Stomach (tissue), 9 donors: ENCODE measurements around the gene UFC1. TPM values are rescaled to one million over a fixed set of nuclear protein-coding genes. Genes with fewer than 3 reads are reported as not detected.
A peak's percentile ranks its signal among the peaks of the same experiment; 100 is the strongest.

Source experiments
- DNase-seq, 2 donors: peaks; one replicate each; pipeline versions ENCODE4 v3.0.0 to v3.0.0-alpha.2; 2013 to 2019
- H3K27ac ChIP-seq, 5 donors: fragments of 200-600 bp in 4 of 5; sonication (generic) in 4 of 5; one replicate each; pipeline ENCODE4 v1.5.1; 2013 to 2019; ENCODE audit warnings: mild to moderate bottlenecking in 1 of 5, moderate library complexity in 1 of 5
- H3K27me3 ChIP-seq, 3 donors: fragments of 200-600 bp; sonication (generic); one replicate each; pipeline ENCODE4 v1.5.1; 2017 to 2019; ENCODE audit warnings: mixed run types in 1 of 3
- H3K36me3 ChIP-seq, 4 donors: fragments of 200-600 bp; sonication (generic); 1 replicate in 3 of 4; 2 replicates in 1 of 4; pipeline ENCODE4 v1.5.1; 2016 to 2019
- H3K4me1 ChIP-seq, 4 donors: fragments of 200-600 bp; sonication (generic); one replicate each; pipeline ENCODE4 v1.5.1; 2016 to 2019
- H3K4me3 ChIP-seq, 4 donors: fragments of 200-600 bp; sonication (generic) in 3 of 4; one replicate each; pipeline ENCODE4 v1.5.1; 2016 to 2019; ENCODE audit warnings: mild to moderate bottlenecking in 1 of 4
- H3K9me3 ChIP-seq, 4 donors: fragments of 200-600 bp; sonication (generic); one replicate each; pipeline ENCODE4 v1.5.1; 2016 to 2019
- EP300 ChIP-seq: sonication (generic); formaldehyde crosslinking; IDR thresholded peaks from one replicate; pipeline ENCODE4 v1.6.1; 2017; ENCODE audit warnings: antibody characterized with exemption
- POLR2A ChIP-seq, 4 donors: fragments of 450-650 bp; IDR thresholded peaks; one replicate each; pipeline ENCODE4 v1.6.1; 2016; ENCODE audit warnings: antibody characterized with exemption in 4 of 4, control low read depth in 2 of 4, mild to moderate bottlenecking in 1 of 4, moderate library complexity in 1 of 4
- POLR2AphosphoS5 ChIP-seq, 3 donors: sonication (generic); formaldehyde crosslinking; IDR thresholded peaks; one replicate each; pipeline ENCODE4 v1.6.1; 2016; ENCODE audit warnings: antibody characterized with exemption in 3 of 3
- WGBS, 5 donors: extraction: QIAGEN DNeasy Blood & Tissue Kit in 3 of 5; methylation state at CpG; one replicate each; pipeline versions ENCODE4 v1.1.5 to v1.1.7; 2013 to 2018; 5-methylcytosine and 5-hydroxymethylcytosine counted together
- intact Hi-C: fragments of 100-400 bp; cut with DNase I; formaldehyde crosslinking; loops from one replicate; pipeline ENCODE4 v1.15.1; 2023; ENCODE audit warnings: low total_unique reads
- polyA plus RNA-seq, 3 donors: library from polyadenylated mRNA; stranded (reverse); fragments of 200-250 nt; gene quantifications; one replicate each; pipeline ENCODE4 v1.2.3, GENCODE V29; 2013
- total RNA-seq, 5 donors: library from RNA; depleted of rRNA; stranded (reverse); fragments of >200 nt; gene quantifications; one replicate each; pipeline versions ENCODE4 v1.1.0 to v1.2.3, GENCODE V29; 2014 to 2016
- TF ChIP-seq, protein P1 (sequence below), 7 experiments: fragments of 450-650 bp in 4 of 7; fragments of 200-600 bp in 3 of 7; sonication (generic) in 3 of 7; IDR thresholded peaks; one replicate each; pipeline ENCODE4 v1.5.1; 2016 to 2019; ENCODE audit warnings: antibody characterized with exemption in 7 of 7, control low read depth in 2 of 7, mild to moderate bottlenecking in 1 of 7
- donor health status: healthy with polysubstance abuse.
- donor health status: Bipolar disorder and iron deficiency.
- donor health status: healthy.

The UFC1 gene
- total and polyA plus RNA-seq, 8 donors, result 21.9 to 206 (median 95.1) TPM; not detected in 1

DNA sequence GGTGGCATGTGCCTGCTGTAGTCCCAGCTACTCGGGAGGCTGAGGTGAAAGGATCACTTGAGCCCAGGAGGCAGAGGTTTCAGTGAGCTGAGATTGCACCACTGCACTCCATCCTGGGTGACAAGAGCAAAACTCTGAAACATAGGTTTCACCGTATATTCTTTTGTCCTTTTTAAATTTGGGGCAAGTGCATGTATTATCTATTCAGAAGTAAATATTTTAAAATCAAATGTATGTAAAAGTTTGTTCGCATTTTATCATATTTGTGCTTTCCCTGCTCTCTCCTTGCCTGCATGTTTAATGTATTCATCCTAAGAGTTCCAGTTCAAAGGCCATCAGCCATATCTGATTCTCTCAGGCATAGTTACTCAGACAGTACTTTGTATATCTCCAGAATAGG is 7.9 kb upstream of the UFC1 start:
- TF ChIP-seq EP300 (no peak), POLR2A (IDR thresholded peaks at IDR 0.05) (no peak), POLR2AphosphoS5 (IDR thresholded peaks at IDR 0.05) (no peak)
- TF ChIP-seq, protein P1, sequence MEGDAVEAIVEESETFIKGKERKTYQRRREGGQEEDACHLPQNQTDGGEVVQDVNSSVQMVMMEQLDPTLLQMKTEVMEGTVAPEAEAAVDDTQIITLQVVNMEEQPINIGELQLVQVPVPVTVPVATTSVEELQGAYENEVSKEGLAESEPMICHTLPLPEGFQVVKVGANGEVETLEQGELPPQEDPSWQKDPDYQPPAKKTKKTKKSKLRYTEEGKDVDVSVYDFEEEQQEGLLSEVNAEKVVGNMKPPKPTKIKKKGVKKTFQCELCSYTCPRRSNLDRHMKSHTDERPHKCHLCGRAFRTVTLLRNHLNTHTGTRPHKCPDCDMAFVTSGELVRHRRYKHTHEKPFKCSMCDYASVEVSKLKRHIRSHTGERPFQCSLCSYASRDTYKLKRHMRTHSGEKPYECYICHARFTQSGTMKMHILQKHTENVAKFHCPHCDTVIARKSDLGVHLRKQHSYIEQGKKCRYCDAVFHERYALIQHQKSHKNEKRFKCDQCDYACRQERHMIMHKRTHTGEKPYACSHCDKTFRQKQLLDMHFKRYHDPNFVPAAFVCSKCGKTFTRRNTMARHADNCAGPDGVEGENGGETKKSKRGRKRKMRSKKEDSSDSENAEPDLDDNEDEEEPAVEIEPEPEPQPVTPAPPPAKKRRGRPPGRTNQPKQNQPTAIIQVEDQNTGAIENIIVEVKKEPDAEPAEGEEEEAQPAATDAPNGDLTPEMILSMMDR (IDR thresholded peaks at IDR 0.05), result no peak
- Histone ChIP-seq H3K27me3 (no peaks in the 10 kb centered on the region), H3K36me3 (no peaks in the 10 kb centered on the region), H3K9me3 (no peaks in the 10 kb centered on the region), H3K27ac (no peak overlapping the region), H3K4me3 (no peak overlapping the region), H3K4me1 (no peaks in the 10 kb centered on the region)
- no peak for DNase-seq
- intact Hi-C loops, result no loop called here
- 66 to 83% (median 72%) methylated on average over 3 of the region's 3 CpGs for whole genome bisulfite sequencing, 5 donors

DNA sequence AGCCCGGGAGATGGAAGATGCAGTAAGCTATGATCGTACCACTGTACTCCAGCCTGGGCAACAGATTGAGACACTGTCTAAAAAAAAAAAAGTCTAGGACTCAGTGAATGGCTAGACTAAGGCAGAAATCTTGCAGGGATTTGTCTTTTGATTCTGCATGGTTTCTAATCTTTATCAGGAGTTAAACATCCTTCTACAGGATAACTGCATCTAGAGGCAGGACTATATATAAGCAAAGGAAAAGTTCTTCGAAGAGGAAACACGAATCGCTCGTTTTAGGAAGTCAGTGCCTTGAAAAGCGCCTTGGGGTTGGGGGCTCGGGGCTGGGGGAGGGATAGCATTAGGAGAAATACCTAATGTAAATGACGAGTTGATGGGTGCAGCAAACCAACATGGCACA is 602 bp upstream of the UFC1 start:
- 18 to 22% (median 21%) methylated on average over 9 of the region's 9 CpGs for WGBS, 5 donors
- H3K4me1 ChIP-seq, result peaks cover 13 to 29% (median 19%) of the 10 kb centered on the region in 4 donors
- intact Hi-C loops, result no loop called here
- peak overlapping the region in 4 of 5 donors; percentile 93 to 99 (median 97) for H3K27ac ChIP-seq
- peaks cover 5 to 16% (median 14%) of the 10 kb centered on the region in 4 donors for H3K36me3 ChIP-seq
- DNase-seq, result no peak
- H3K4me3 ChIP-seq, result peak overlapping the region; percentile 72 to 77 (median 74)
- TF ChIP-seq POLR2A (IDR thresholded peaks at IDR 0.05) (no peak), EP300 (no peak), POLR2AphosphoS5 (IDR thresholded peaks at IDR 0.05) (no peak)
- TF ChIP-seq, protein P1 (IDR thresholded peaks at IDR 0.05), result no peak
- H3K27me3 ChIP-seq, result no peaks in the 10 kb centered on the region
- no peaks in the 10 kb centered on the region for H3K9me3 ChIP-seq

DNA sequence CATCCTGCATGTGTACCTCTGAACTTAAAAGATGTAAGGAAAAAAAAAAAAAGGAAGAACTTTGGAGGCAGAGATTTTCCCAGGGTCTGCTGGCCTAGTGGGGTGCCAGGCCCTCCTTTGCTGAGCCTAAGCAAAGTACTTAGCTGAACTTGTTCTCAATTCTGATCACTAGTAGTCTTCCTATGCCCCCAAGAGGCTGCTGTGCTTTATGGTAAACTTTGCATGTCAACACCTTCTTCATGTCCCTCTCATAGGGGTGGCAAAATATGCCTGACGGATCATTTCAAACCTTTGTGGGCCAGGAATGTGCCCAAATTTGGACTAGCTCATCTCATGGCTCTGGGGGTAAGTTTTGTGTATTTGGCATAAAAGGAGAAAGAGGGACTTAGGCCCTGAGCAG is 4.1 kb downstream of the UFC1 start:
- Histone ChIP-seq H3K27ac (no peak overlapping the region), H3K36me3 (peaks cover 9 to 45% (median 38%) of the 10 kb centered on the region in 4 donors), H3K4me1 (peaks cover 37 to 65% (median 54%) of the 10 kb centered on the region in 4 donors), H3K27me3 (no peaks in the 10 kb centered on the region), H3K4me3 (no peak overlapping the region), H3K9me3 (no peaks in the 10 kb centered on the region)
- 84 to 100% (median 95%) methylated on average over 1 of the region's 1 CpG for WGBS, 5 donors
- DNase-seq, result no peak
- TF ChIP-seq POLR2A (IDR thresholded peaks at IDR 0.05) (no peak), POLR2AphosphoS5 (IDR thresholded peaks at IDR 0.05) (no peak), EP300 (no peak)
- TF ChIP-seq, protein P1 (IDR thresholded peaks at IDR 0.05), result no peak
- intact Hi-C loops, result no loop called here

DNA sequence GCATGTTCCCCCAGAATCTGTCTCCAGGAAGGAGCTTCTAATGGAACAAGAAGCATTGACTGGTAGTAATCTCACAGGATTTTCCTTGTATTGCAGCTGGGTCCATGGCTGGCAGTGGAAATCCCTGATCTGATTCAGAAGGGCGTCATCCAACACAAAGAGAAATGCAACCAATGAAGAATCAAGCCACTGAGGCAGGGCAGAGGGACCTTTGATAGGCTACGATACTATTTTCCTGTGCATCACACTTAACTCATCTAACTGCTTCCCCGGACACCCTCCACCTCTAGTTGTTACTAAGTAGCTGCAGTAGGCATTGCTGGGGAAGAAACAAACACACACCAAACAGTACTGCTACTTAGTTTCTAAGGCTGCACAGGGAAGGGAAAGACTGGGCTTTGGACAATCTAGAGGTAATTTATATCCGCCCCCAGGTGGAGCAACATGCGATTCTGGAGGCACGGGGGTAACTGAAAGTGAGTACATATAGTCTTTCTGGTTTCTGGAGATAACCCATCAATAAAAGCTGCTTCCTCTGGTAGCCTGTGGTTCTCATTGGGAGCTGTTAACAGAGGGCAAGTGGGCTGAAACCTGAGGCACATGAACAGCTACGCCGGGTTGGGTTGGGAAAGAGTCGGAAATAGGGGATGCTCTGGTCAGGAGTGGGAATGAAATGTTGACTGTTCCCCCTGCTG is 4.7 kb downstream of the UFC1 start:
- WGBS, 5 donors, result 55 to 68% (median 60%) methylated on average over 9 of the region's 9 CpGs
- Histone ChIP-seq H3K27ac (peak overlapping the region; percentile 87 to 93 (median 90)), H3K4me1 (peaks cover 37 to 62% (median 53%) of the 10 kb centered on the region in 4 donors), H3K36me3 (peaks cover 9 to 51% (median 44%) of the 10 kb centered on the region in 4 donors), H3K9me3 (no peaks in the 10 kb centered on the region), H3K4me3 (peak overlapping the region; percentile 69 to 99 (median 93)), H3K27me3 (no peaks in the 10 kb centered on the region)
- intact Hi-C loops, result no loop called here
- no peak for TF ChIP-seq POLR2AphosphoS5 (IDR thresholded peaks at IDR 0.05)
- no peak for TF ChIP-seq EP300
- no peak for TF ChIP-seq POLR2A (IDR thresholded peaks at IDR 0.05)
- TF ChIP-seq, protein P1 (IDR thresholded peaks at IDR 0.05), result no peak
- DNase-seq, result no peak
